HG02798 (cell line): ENCODE results near the gene VGF.

ENCODE experiments used
- ATAC-seq: cut with Tn5 transposase; IDR thresholded peaks from one replicate; pipeline ENCODE4 v1.9.1; 2021; ENCODE audit warnings: mild to moderate bottlenecking; ENCODE audit not compliant: unreplicated experiment, poor library complexity

Gene VGF

GRCh38 chr7:101167645-101168411 is 2.5 kb upstream of the VGF start:
- no peak for ATAC-seq

- no peak for ATAC-seq
Measured at GRCh38 chr7:101166909-101167644, 1.7 kb upstream of the VGF start.

- ATAC-seq, result no peak
Measured at GRCh38 chr7:101166648-101166908, 1.2 kb upstream of the VGF start.

- ATAC-seq, result no peak
Measured at GRCh38 chr7:101165958-101166647, 734 bp upstream of the VGF start.

GRCh38 chr7:101164071-101164840 is 1.1 kb downstream of the VGF start:
- ATAC-seq, result no peak

DNA sequence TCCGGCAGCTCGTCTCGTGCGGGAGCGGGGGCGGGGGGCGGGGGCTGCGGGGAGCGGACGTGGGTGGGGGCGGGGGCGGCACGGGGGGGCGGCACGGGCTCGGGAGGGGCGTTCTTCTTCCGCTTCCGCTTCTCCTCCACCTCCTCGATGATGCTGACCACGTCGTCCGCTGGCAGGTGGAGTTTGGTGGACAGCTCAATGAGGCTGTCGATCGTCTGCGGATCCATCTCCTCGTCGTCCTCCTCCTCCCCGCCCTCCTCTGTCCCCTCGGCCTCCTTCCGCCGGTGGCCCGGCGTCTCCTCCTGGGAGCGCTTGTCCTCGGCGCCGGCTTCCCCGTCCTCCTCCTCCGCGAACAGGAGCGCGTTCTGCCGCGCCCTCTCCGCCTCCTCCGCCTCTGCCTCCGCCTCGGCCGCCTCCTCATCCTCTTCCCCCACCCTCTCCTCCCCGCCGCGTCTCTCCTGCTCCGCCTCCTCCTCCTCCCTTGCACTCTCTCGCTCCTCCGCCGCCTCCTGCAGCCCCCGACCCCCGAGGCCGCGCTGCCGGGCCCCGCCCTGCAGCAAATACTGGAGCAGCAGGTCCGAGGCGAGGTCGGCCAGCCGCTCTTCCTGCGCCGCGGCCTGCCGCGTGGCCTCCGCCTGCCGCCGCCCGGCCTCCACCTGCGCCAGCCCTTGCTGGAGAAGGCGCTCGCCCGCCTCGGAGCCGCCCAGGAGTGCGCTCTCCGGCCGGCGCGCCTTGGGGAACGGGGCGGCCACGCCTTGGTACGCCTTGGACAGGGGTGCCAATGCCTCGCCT is 1.9 kb downstream of the VGF start:
- ATAC-seq, result no peak

DNA sequence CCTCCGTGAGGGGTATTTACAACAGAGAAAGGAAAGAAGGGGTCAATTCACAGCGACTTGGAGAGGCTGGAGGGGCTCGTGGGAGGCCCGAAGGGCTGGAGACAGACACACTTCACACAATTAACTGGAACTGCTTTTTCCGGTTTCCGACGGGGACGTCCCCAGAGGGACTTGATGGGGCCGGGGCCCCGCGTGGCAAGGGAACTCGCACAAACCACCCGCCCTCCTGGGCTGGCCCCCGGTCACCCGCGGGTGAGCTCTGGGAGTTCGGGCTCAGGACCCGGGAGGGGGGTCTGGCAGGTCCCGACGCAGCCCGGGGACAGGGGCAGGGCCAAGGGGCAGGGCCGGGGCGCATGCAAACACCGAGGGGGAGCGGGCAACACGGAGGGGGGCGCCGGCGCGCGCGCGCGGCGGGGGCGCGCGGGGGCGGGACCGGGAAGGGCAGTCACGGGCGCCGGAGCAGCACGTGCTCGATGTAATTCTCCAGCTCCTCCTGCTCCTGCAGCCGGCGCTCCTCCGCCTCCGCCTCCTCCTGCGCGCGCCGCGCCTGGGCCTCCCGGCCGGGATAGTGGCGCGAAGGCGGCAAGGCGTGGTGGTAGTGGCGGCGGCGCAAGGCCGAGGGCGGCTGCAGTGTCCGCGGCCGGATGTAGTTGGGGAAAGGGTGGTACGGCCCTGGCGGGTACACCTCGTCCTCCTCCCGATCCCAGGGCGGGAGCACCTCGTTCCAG is 2.7 kb downstream of the VGF start:
- ATAC-seq, result no peak

GRCh38 chr7:101161692-101162471 is 3.5 kb downstream of the VGF start:
- ATAC-seq, result no peak

DNA sequence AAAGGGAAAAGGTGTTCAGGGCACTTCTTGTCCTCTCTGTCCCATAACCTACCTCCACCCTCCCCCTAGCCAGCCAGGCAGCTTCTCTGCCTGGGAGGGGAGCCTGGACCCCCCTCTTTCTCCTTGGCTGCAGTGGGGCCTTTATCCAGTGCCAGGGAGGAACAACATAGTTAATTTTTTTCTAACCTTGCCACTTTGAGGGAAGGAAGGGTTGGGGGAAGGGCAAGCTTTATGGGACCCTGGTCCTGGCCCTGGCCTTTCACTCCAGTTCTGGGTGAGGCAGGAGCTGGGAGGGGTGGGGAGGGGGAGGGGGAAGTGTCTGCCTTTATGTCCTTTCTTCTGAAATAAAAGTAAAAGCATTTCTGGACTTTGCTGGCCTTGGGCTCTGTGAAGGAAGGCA is 4.5 kb downstream of the VGF start:
- no peak for ATAC-seq

GRCh38 chr7:101159696-101160674 is 5.4 kb downstream of the VGF start:
- ATAC-seq, result no peak

- no peak for ATAC-seq
Measured at GRCh38 chr7:101156866-101157589, 8.3 kb downstream of the VGF start.

DNA sequence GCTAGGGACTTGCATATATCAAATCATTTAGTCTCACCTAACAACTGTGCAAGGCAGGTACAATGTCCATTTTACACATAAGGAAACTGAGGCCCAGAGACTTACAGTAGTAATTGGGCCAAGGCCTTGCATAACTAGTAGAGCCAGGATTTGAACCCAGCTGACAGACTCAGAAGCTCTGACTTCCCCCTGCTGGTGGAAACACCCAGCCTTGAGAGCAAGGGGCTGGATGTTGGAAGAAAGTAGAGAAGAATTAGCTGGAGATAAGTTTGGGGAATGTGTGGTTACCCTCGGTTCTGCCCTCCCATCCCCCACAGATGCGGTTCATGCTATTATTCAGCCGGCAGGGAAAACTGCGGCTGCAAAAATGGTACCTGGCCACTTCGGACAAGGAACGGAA is 9.1 kb downstream of the VGF start:
- ATAC-seq, result no peak

DNA sequence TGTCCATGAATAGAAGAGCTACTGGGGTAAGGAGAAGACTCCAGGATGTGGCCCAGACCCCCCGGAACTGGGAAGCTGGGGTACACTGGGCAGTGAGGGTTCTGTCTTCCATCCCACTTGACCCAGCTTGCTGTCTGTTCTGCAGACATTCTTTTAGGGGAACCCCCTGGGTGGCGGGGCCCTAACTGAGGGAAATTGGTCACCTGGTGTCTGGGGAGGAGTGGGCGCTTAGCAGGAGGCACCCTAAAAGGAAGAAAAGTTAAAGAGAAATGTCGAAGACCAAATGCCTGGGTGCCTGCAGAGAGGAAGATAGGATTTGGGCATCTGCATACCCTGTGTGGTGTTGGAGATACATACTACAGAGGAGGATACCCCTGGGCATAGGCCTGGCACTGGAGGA is 10.1 kb downstream of the VGF start:
- ATAC-seq, result no peak

GRCh38 chr7:101154693-101155102 is 10.7 kb downstream of the VGF start:
- peak; percentile 17 for ATAC-seq

GRCh38 chr7:101153969-101154692 is 11.2 kb downstream of the VGF start, which contains the start of gene AP1S1:
Gene AP1S1, plus strand, starts transcription at chr7:101154476. Its CDS starts 39 bp downstream, at chr7:101154515.
- ATAC-seq, result peak; percentile 86
